ENCODE results near the gene VWA5B1.
"Not testable (repeated sequence)": the region's sequence is repeated elsewhere in the genome, so short reads cannot be mapped to it uniquely, and the experiment has no call there.

Gene VWA5B1

DNA sequence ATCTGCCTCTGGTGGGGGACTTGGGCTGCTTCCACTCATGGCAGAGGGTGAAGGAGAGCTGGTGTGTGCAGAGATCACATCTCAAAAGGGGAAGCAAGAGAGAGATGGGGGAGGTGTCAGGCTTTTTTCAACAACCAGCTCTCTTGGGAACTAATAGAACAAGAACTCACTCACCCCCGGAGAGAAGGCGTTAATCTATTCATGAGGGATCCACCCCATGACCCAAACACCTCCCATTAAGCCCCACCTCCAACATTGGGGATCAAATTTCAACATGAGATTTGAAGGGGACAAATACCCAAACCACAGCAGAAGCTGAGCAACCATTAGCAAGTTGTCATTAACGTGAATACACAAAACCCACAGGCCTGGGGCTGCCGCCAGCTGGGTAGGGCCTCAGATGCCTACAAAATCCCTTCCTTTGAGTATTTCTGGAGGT lies 12.0 kb upstream of the VWA5B1 start:
- in situ Hi-C loops (cut with MboI; ENCODE audit: low sequenced_read_pairs) = no loop called here

GRCh38 chr1:20279509-20279908 lies 11.2 kb upstream of the VWA5B1 start:
- in situ Hi-C loops (cut with MboI; ENCODE audit: low sequenced_read_pairs) = no loop called here

- in situ Hi-C loops (cut with MboI; ENCODE audit: low sequenced_read_pairs) = no loop called here
Measured at GRCh38 chr1:20280341-20280740, 10.3 kb upstream of the VWA5B1 start.

DNA sequence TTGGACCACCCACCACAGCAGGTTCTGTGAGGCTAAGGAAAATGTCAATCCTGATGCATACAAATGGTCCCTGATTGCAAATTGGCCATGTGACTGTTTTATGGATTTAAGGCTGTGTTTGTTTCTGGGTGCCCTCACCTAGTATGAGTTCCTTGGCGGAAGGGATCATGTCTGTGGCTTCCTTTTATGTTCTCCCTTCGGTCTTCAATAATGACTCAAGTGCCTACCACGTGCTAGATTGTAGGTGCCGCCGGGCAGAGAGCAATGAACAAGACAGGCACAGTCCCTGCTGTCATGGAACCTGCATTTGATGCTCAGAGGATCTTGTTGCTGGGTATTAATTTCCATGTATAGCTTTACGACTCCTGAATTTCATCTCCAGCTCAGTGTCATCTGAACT lies 9.8 kb upstream of the VWA5B1 start:
- in situ Hi-C loops (cut with MboI; ENCODE audit: low sequenced_read_pairs) = no loop called here

DNA sequence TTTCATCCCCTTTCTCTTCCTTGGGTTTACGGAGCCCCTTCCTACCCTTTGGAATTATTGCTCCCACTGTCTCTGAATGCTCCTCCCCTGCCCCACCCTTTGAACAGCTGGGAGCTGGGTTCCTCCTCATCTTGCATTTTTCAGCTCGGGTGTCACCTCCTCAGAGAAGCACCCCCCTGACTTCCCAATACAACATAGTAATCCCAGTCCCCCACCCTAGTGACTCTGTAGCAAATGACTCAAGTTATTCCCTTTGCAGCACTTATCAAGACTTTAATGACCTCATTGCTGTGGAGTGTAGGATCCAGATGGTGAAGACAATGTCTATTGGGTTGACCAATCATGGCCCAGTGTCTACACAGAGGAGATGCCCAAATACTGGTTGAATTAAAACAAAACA lies 8.9 kb upstream of the VWA5B1 start:
- in situ Hi-C loops (cut with MboI; ENCODE audit: low sequenced_read_pairs) = no loop called here

DNA sequence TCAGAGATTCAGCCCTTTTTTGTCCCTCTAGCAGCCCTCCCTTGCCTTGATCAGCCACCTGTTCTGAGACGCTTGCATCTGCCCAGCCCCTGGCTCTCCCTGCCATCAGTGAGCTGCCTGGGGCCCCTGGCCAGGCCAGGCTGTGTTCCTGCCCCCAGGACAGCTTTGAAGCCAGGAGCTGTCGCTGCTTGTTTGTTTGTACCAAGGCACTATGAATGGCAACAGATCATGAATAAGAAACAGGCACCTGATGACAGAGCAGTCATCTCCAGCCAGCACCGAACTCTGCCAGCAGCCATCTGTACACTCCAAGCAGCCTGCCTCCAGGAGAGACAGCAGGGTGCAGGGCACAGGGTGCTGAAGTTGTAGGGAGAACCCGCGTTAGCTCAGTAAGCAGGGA lies 8.1 kb upstream of the VWA5B1 start:
- in situ Hi-C loops (cut with MboI; ENCODE audit: low sequenced_read_pairs) = no loop called here

DNA sequence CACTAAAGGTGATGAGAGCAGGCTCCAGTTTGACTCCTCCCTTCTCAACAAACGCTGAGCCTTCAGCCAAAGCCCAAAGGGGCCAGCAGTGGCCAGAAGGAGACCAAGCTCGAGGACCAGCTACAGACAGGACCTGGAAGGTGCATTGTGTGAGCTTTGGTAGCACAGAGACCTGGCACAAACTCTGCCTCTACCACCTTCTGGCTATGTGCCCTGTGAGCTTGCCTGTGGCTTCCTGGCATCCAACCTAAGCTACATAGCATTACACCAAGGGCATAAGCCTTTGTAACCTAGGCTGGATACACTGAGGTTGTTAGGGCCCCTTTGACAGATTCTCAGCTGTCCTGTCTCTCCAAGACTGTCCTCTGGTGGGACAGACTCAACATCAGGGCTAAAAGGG lies 6.6 kb upstream of the VWA5B1 start:
- in situ Hi-C loops (cut with MboI; ENCODE audit: low sequenced_read_pairs) = no loop called here

GRCh38 chr1:20284625-20285024 lies 6.0 kb upstream of the VWA5B1 start:
- in situ Hi-C loops (cut with MboI; ENCODE audit: low sequenced_read_pairs) = no loop called here

- in situ Hi-C loops (cut with MboI; ENCODE audit: low sequenced_read_pairs) = no loop called here
Measured at GRCh38 chr1:20285510-20285909, 5.2 kb upstream of the VWA5B1 start.

- in situ Hi-C loops (cut with MboI; ENCODE audit: low sequenced_read_pairs) = not testable (repeated sequence)
Measured at GRCh38 chr1:20287696-20288095, 3.0 kb upstream of the VWA5B1 start.

DNA sequence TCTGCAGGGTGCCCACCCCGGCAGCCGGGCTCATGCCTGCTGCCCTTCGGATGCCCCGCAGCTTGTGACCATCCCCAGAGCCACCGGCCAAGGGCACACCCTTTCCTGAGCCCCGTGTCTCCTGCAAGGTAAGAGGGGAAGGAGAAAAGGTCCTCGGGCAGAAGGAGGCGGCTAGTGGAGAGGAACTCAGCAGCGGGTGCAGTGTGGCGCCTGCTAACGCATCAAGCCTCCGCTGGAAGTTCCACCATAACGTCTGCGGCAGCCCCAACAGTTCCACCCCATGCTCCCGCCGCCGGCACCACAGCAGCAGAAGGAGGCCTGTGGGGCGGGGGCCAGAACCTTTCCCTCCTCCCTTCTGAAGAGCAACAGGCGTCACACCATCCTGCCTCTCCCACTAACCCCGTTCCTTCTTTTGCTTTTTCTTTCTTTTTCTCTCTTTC lies 990 bp downstream of the VWA5B1 start:
- in situ Hi-C loops (cut with MboI; ENCODE audit: low sequenced_read_pairs) = no loop called here

DNA sequence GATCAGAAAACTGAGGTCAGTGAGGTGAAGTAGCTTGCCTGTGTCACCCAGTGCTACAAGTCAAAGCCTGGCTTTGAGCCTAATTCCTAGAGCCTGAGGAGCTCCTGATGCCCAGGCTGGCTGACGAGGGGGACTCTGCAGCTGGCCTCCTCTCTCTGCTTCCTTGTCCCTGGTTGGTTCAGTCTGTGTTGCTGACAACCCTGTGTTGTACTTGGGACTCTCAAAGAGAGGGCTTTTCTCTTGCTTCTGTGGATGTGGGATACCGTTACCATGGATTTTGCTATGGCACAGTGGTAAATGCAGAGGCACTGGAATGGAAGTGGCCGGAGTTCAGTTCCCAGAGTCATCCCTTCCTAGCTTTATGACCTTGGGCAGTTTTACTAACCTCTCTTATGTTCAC lies 8.0 kb downstream of the VWA5B1 start:
- in situ Hi-C loops (cut with MboI; ENCODE audit: low sequenced_read_pairs) = no loop called here

DNA sequence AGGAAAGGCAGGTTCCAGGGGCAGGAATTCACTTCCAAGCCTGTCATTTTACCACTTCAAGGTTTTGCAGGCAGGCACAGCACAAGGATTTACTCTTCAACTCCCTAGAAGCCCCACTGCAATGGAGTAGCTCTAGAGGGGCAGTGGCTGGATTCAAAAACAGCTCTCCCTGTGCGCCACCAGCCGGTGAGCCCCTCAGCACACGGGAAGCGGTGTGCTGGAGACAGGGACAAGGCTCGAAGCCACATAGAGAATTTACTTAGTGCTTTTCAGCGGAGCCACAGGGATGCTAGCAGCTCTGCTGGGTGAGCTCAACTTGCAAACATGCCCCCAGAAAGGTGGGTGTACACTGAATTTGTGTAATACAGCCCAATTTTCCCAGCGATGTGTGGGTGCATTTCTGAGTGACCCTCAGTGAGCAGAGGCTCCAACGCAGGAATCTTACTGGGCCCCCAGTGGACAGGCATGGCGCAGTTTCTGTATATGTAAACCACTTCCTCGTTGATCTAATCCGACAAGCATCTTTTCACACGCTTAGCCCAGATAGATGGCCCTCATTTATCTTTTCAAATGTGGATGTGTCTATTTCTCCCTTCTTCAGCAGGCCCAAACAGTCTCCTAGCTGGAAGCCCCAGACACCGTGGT lies 10.9 kb downstream of the VWA5B1 start:
- in situ Hi-C loops (cut with MboI; ENCODE audit: low sequenced_read_pairs) = no loop called here

DNA sequence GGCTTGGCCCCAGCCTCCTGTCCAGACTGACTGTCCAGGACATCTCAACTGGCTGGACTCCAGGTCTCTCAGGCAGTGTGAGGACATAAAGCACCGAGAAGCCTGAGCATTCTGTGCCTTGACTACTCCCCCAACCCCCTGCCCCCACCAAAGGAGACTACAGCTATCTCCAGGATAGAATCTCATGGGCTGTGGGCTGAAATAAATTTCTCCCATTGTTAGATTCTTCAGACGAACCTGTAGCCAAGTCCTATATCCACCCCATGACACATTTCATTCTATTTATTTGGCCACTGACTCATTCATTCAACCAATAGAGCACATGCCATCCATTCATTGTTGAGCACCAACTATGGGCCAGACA lies 11.4 kb downstream of the VWA5B1 start:
- in situ Hi-C loops (cut with MboI; ENCODE audit: low sequenced_read_pairs) = no loop called here

GRCh38 chr1:20307026-20307425 lies 16.4 kb downstream of the VWA5B1 start:
- in situ Hi-C loops (cut with MboI; ENCODE audit: low sequenced_read_pairs) = no loop called here

DNA sequence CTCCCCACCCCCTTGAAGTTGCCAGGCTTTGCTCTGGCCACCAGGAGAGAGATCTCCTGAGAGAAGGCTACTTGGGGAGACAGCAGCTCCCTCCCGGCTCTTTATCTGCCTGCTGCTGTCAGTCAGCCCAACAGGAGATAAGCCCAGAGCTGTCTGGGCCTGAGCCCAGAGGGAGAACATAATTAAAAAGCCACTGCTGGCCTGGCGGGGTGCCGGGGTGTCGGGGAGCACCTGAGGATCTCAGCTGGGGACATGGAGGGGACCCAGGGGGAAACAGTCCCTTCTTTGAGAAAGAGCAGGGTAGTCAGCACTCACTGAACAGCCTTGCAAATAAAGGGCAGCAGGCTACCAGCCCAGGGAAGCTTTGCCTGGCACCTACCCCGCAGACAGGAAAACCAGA lies 17.9 kb downstream of the VWA5B1 start:
- in situ Hi-C loops (cut with MboI; ENCODE audit: low sequenced_read_pairs) = no loop called here

DNA sequence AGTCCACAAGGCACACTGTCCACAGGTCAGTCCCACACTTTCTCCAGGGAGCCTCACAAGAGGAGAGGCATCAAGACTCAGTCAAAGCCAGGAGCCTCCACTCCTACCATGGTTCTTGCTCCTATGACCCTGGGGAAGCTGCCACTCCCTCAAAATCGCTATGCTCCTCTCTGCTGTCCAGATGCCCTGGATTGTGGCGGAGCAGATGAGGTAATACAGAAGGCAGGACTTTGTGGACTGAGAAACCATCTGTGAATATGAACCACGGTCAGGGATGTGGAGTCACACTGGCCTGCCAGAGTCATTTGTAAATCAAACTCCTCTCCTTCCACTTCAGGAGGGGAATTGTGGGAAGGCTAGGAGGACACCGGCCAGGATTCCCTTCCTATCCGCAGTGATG lies 20.6 kb downstream of the VWA5B1 start:
- in situ Hi-C loops (cut with MboI; ENCODE audit: low sequenced_read_pairs) = no loop called here

DNA sequence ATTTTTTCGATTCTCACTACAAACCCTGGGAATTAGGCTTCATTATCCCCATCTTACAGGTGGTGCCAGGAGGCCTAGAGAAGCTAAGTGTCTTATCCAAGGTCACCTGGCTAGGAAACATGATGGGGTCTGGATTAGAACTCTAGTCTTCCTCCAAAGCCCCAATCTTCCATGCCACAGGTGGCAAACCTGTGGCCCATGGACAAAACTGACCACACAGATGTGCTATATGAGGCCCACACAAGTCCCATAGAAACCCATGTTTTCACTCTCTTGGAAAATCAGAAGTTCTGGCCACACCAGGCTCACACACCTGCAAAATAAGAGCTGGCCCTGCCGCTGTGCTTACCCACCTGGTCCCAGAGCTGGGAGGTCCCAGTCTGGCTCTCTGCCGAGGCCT lies 21.6 kb downstream of the VWA5B1 start:
- in situ Hi-C loops (cut with MboI; ENCODE audit: low sequenced_read_pairs) = no loop called here

- in situ Hi-C loops (cut with MboI; ENCODE audit: low sequenced_read_pairs) = no loop called here
Measured at GRCh38 chr1:20312818-20313217, 22.1 kb downstream of the VWA5B1 start.

DNA sequence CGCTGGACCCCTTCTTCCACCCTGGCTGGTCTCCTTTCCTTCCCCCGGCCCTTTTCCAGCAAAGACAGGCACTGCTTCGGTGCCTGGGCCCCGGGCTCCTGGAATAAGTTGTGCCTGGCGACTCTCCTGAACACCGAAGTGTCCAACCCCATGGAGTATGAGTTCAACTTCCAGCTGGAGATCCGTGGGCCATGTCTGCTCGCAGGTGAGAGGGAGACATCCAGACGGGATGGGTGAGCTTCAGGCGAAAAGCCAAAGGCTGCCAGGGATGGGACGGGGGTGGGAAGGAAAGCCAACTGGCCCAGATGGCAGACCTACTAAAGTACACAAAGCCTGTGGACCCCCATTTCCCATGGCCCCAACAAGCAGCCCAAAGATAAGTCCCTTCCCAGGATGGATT lies 26.8 kb downstream of the VWA5B1 start:
- in situ Hi-C loops (cut with MboI; ENCODE audit: low sequenced_read_pairs) = no loop called here

DNA sequence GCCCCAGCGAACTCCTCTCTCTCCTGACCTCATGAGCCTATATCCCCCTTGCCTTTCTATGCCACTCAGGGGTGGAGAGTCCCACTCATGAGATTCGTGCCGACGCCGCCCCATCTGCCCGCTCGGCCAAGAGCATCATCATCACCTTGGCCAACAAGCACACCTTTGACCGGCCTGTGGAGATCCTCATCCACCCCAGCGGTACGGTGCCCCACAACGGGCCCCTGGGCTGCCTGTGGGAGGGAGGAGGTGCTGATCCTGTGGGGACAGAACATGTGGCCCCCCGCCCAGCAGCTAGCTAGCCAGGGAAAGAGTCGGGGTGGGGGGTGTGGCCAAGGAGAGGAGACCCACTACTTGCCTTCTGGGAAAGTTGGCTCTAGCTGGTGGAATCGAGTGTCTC lies 27.8 kb downstream of the VWA5B1 start:
- in situ Hi-C loops (cut with MboI; ENCODE audit: low sequenced_read_pairs) = no loop called here

DNA sequence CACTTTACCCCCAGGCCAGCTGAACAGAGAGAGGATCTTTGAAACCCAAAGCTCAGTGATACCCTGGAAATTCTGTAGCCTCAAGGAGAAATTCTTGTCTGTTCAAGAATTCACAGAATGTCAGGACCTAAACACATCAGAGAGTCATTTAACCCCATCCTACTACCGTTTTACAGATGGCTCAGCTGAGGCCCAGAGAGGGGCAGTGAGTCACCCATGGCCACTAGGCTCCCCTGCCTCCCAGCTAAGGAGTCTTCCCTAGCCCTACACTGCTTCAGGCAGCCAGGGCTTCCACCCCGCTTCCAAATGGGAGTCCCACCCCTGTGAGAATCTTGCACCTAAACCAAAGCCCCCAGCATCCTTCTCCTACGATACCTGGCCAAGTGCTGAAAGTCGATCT lies 28.3 kb downstream of the VWA5B1 start:
- in situ Hi-C loops (cut with MboI; ENCODE audit: low sequenced_read_pairs) = no loop called here

- in situ Hi-C loops (cut with MboI; ENCODE audit: low sequenced_read_pairs) = no loop called here
Measured at GRCh38 chr1:20319456-20320220, 29.0 kb downstream of the VWA5B1 start.
